H9 (cell line): ENCODE data around the gene PRPF6. TPM values are rescaled to one million over a fixed set of nuclear protein-coding genes. Genes with fewer than 3 reads are reported as not detected.

Experiments
- DNase-seq: peaks from one replicate; pipeline ENCODE4 v3.0.0-alpha.2; 2017
- H2AFZ ChIP-seq: one replicate; pipeline ENCODE4 v1.6.1; 2013; ENCODE audit warnings: mild to moderate bottlenecking, low read length, control low read depth, moderate library complexity
- H2AK5ac ChIP-seq: 2 replicates; pipeline ENCODE4 v1.6.1; 2013; ENCODE audit warnings: low read length, control low read depth, mixed read lengths; ENCODE audit not compliant: insufficient read length
- H2BK120ac ChIP-seq: one replicate; pipeline ENCODE4 v1.6.1; 2013; ENCODE audit warnings: low read depth, mild to moderate bottlenecking, low read length, control low read depth, inconsistent platforms; ENCODE audit not compliant: poor library complexity, severe bottlenecking
- H2BK12ac ChIP-seq: 2 replicates; pipeline ENCODE4 v1.6.1; 2013; ENCODE audit warnings: low read length, control low read depth, mixed read lengths, low read depth; ENCODE audit not compliant: insufficient read length
- H2BK15ac ChIP-seq: 2 replicates; pipeline ENCODE4 v1.6.1; 2013; ENCODE audit warnings: low read depth, low read length, control low read depth
- H2BK20ac ChIP-seq: one replicate; pipeline ENCODE4 v1.6.1; 2013; ENCODE audit warnings: low read depth, mild to moderate bottlenecking, low read length, control low read depth, inconsistent platforms; ENCODE audit not compliant: poor library complexity, severe bottlenecking
- H2BK5ac ChIP-seq: 2 replicates; pipeline ENCODE4 v1.6.1; 2013; ENCODE audit warnings: low read length, control low read depth, mixed read lengths; ENCODE audit not compliant: insufficient read length
- H3K14ac ChIP-seq: 2 replicates; pipeline ENCODE4 v1.6.1; 2013; ENCODE audit warnings: low read length, control low read depth; ENCODE audit not compliant: insufficient read depth
- H3K18ac ChIP-seq: 2 replicates; pipeline ENCODE4 v1.6.1; 2013; ENCODE audit warnings: low read depth, mild to moderate bottlenecking, mixed read lengths, low read length, control low read depth; ENCODE audit not compliant: insufficient read length
- H3K23ac ChIP-seq: 2 replicates; pipeline ENCODE4 v1.6.1; 2013; ENCODE audit warnings: low read length, control low read depth, mixed read lengths, low read depth; ENCODE audit not compliant: insufficient read length
- H3K23me2 ChIP-seq: 2 replicates; pipeline ENCODE4 v1.6.1; 2013; ENCODE audit warnings: low read depth, mild to moderate bottlenecking, mixed read lengths, low read length, control low read depth; ENCODE audit not compliant: insufficient read length, poor library complexity, severe bottlenecking
- H3K27ac ChIP-seq: 2 replicates; pipeline ENCODE4 v1.5.1; 2013; ENCODE audit warnings: low read length, control low read depth, mixed read lengths, low read depth; ENCODE audit not compliant: insufficient read length
- H3K27me3 ChIP-seq: 2 replicates; pipeline ENCODE4 v1.6.1; 2013; ENCODE audit warnings: low read length, control low read depth, inconsistent platforms; ENCODE audit not compliant: insufficient read depth
- H3K4ac ChIP-seq: 2 replicates; pipeline ENCODE4 v1.6.1; 2013; ENCODE audit warnings: low read depth, mild to moderate bottlenecking, control low read depth, inconsistent platforms, low read length, moderate library complexity
- H3K4me1 ChIP-seq: 2 replicates; pipeline ENCODE4 v1.6.1; 2013; ENCODE audit warnings: low read length, control low read depth, inconsistent platforms; ENCODE audit not compliant: insufficient read depth
- H3K4me2 ChIP-seq: 2 replicates; pipeline ENCODE4 v1.6.1; 2013; ENCODE audit warnings: low read length, control low read depth, mixed read lengths; ENCODE audit not compliant: insufficient read length, insufficient read depth
- H3K56ac ChIP-seq: 2 replicates; pipeline ENCODE4 v1.6.1; 2013; ENCODE audit warnings: low read depth, mild to moderate bottlenecking, mixed read lengths, low read length, control low read depth; ENCODE audit not compliant: insufficient read length
- H3K79me1 ChIP-seq: 2 replicates; pipeline ENCODE4 v1.6.1; 2013; ENCODE audit warnings: low read depth, mild to moderate bottlenecking, moderate library complexity, low read length, control low read depth, inconsistent platforms; ENCODE audit not compliant: insufficient read depth, poor library complexity, severe bottlenecking
- H3K79me2 ChIP-seq: 2 replicates; pipeline ENCODE4 v1.6.1; 2013; ENCODE audit warnings: low read length, control low read depth, inconsistent platforms; ENCODE audit not compliant: insufficient read depth
- H3K9ac ChIP-seq: 2 replicates; pipeline ENCODE4 v1.6.1; 2013; ENCODE audit warnings: low read length, control low read depth, mixed read lengths; ENCODE audit not compliant: insufficient read length; ENCODE audit errors: extremely low read depth
- H3K9me3 ChIP-seq: one replicate; pipeline ENCODE4 v1.6.1; 2013; ENCODE audit warnings: low read depth, low read length, inconsistent platforms; ENCODE audit not compliant: control insufficient read depth
- H3T11ph ChIP-seq: one replicate; pipeline ENCODE4 v1.6.1; 2013; ENCODE audit warnings: mild to moderate bottlenecking, low read length, control low read depth, inconsistent platforms
- H4K20me1 ChIP-seq: one replicate; pipeline ENCODE4 v1.6.1; 2013; ENCODE audit not compliant: control insufficient read depth, insufficient read length, insufficient read depth
- H4K5ac ChIP-seq: 2 replicates; pipeline ENCODE4 v1.6.1; 2013; ENCODE audit warnings: low read depth, mild to moderate bottlenecking, mixed read lengths, low read length, control low read depth; ENCODE audit not compliant: insufficient read length
- H4K8ac ChIP-seq: replicated peaks from 2 replicates; pipeline ENCODE4 v1.6.1; 2013; ENCODE audit warnings: low read length, control low read depth, mixed read lengths, low read depth; ENCODE audit not compliant: insufficient read length
- H4K91ac ChIP-seq: 2 replicates; pipeline ENCODE4 v1.6.1; 2013; ENCODE audit warnings: low read depth, mild to moderate bottlenecking, moderate library complexity, mixed read lengths, low read length, control low read depth; ENCODE audit not compliant: insufficient read length
- H3K27ac Mint-ChIP-seq, 3 experiments: 2 replicates in 2 of 3; 3 replicates in 1 of 3; pipeline ENCODE4 v1.8.0; 2020 to 2021; ENCODE audit warnings: mixed read lengths in 3 of 3, mild to moderate bottlenecking in 1 of 3, moderate library complexity in 1 of 3
- H3K27me3 Mint-ChIP-seq: 2 replicates; pipeline ENCODE4 v1.8.0; 2021; ENCODE audit warnings: low read depth, mild to moderate bottlenecking, moderate library complexity, mixed read lengths
- H3K36me3 Mint-ChIP-seq, 3 experiments: 2 replicates in 2 of 3; 3 replicates in 1 of 3; pipeline ENCODE4 v1.8.0; 2020 to 2021; ENCODE audit warnings: low read depth in 3 of 3, mixed read lengths in 3 of 3; ENCODE audit not compliant: insufficient read depth in 1 of 3
- H3K4me1 Mint-ChIP-seq, 2 experiments: 2 replicates each; pipeline ENCODE4 v1.8.0; 2020; ENCODE audit warnings: mixed read lengths in 2 of 2
- H3K4me3 Mint-ChIP-seq, 2 experiments: 2 replicates in 1 of 2; 3 replicates in 1 of 2; pipeline ENCODE4 v1.8.0; 2020 to 2021; ENCODE audit warnings: mild to moderate bottlenecking in 2 of 2, mixed read lengths in 2 of 2, moderate library complexity in 1 of 2
- H3K9me3 Mint-ChIP-seq, 2 experiments: 2 replicates in 1 of 2; 3 replicates in 1 of 2; pipeline ENCODE4 v1.8.0; 2020; ENCODE audit warnings: mild to moderate bottlenecking in 2 of 2, mixed read lengths in 2 of 2, moderate library complexity in 1 of 2
- CTCF ChIP-seq: fragments of 200-600 bp; sonication (generic); conservative IDR thresholded peaks from 3 replicates; pipeline ENCODE4 v1.8.0; 2021; ENCODE audit warnings: antibody characterized with exemption, mild to moderate bottlenecking
- WGBS: extraction: QIAGEN DNeasy Blood & Tissue Kit; methylation state at CpG from one replicate; pipeline ENCODE4 v1.1.7; 2013; ENCODE audit warnings: missing lambda C conversion rate, low lambda C conversion rate, mixed read lengths; ENCODE audit not compliant: insufficient read length; ENCODE audit errors: extremely low coverage; 5-methylcytosine and 5-hydroxymethylcytosine counted together
- total RNA-seq: library from RNA; stranded (reverse); gene quantifications from 2 replicates; pipeline ENCODE4 v1.2.1, GENCODE V29; 2021

PRPF6 gene
- total RNA-seq, 1 experiment from 2014 or later, result 87.9 TPM

DNA sequence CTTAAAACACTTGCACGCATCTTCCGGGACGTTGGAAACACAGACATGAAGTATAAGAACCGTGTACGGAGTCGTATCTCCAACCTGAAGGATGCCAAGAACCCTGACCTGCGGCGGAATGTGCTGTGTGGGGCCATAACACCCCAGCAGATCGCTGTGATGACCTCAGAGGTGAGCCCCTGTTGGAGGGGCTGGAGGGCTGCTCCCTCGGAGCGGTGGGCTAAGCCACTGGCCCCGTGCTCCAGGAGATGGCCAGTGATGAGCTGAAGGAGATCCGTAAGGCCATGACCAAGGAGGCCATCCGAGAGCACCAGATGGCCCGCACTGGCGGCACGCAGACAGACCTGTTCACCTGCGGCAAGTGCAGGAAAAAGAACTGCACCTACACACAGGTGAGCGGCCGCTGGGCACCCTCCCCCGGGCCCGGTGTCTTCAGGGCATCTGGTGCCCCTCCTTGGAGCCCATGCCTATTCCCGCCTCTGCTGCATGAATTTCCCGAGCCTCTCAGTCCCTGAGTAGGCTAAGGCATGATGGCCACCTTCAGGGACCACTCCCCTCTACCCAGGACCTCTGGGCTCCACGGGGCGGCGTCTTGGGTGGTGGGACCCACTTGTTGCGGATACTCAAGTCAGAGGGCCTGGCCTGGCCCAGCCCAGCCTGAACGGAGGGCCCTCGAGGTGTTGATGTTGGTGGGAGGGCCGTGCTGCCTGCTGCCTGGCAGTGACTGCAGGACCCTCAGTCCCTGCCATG is 89.5 kb downstream of the PRPF6 start:
- no peak overlapping the region for H2BK5ac ChIP-seq
- DNase-seq, result no peak
- H3K9me3 ChIP-seq, result no peaks in the 10 kb centered on the region
- H2AFZ ChIP-seq, result no peak overlapping the region
- H2BK20ac ChIP-seq, result no peak overlapping the region
- Mint-ChIP-seq H3K27ac (no peak overlapping the region), H3K36me3 (peaks cover 0 to 3% (median 0%) of the 10 kb centered on the region in 3 experiments; a peak in 4 of 7 replicates), H3K9me3 (no peaks in the 10 kb centered on the region), H3K4me3 (no peak overlapping the region), H3K4me1 (peaks cover 12 to 23% of the 10 kb centered on the region in 2 experiments), H3K27me3 (peaks cover 1% of the 10 kb centered on the region)
- no peak overlapping the region for H3K23ac ChIP-seq
- no peak overlapping the region for H3K14ac ChIP-seq
- H3K56ac ChIP-seq, result no peak overlapping the region
- H3K9ac ChIP-seq, result no peak overlapping the region
- H3K27me3 ChIP-seq, result no peaks in the 10 kb centered on the region
- no peak for TF ChIP-seq CTCF
- no peaks in the 10 kb centered on the region for H3K23me2 ChIP-seq
- no peak overlapping the region for H3K4ac ChIP-seq
- H3K4me1 ChIP-seq, result peaks cover 1% of the 10 kb centered on the region; the same call in 1 of the 2 replicates
- H2AK5ac ChIP-seq, result no peak overlapping the region
- H3T11ph ChIP-seq, result no peak overlapping the region
- H2BK120ac ChIP-seq, result no peak overlapping the region
- no peak overlapping the region for H3K27ac ChIP-seq
- H4K20me1 ChIP-seq, result no peaks in the 10 kb centered on the region
- H4K8ac ChIP-seq, result no peak overlapping the region
- WGBS, result no CpG with 5 or more reads among the region's 31 CpGs
- no peak overlapping the region for H2BK12ac ChIP-seq
- no peak overlapping the region for H3K4me2 ChIP-seq
- no peak overlapping the region for H3K18ac ChIP-seq
- no peaks in the 10 kb centered on the region for H3K79me1 ChIP-seq
- H2BK15ac ChIP-seq, result no peak overlapping the region
- H4K91ac ChIP-seq, result no peak overlapping the region
- no peak overlapping the region for H4K5ac ChIP-seq
- no peaks in the 10 kb centered on the region for H3K79me2 ChIP-seq
